Thyroid gland (tissue), 4 donors: ENCODE data around the gene PRDM1.

Experiments used
- POLR2A ChIP-seq, 2 donors: fragments of 450-650 bp; IDR thresholded peaks; one replicate each; pipeline ENCODE4 v1.6.1; 2017; ENCODE audit warnings: antibody characterized with exemption in 2 of 2, mild to moderate bottlenecking in 2 of 2, moderate library complexity in 1 of 2
- TF ChIP-seq, protein P1 (sequence below), 6 experiments: fragments of 200-600 bp in 3 of 6; fragments of 450-650 bp in 3 of 6; sonication (generic) in 3 of 6; IDR thresholded peaks; one replicate each; pipeline ENCODE4 v1.5.1; 2016 to 2019; ENCODE audit warnings: antibody characterized with exemption in 6 of 6, mild to moderate bottlenecking in 2 of 6, inconsistent platforms in 1 of 6, moderate library complexity in 1 of 6

DNA sequence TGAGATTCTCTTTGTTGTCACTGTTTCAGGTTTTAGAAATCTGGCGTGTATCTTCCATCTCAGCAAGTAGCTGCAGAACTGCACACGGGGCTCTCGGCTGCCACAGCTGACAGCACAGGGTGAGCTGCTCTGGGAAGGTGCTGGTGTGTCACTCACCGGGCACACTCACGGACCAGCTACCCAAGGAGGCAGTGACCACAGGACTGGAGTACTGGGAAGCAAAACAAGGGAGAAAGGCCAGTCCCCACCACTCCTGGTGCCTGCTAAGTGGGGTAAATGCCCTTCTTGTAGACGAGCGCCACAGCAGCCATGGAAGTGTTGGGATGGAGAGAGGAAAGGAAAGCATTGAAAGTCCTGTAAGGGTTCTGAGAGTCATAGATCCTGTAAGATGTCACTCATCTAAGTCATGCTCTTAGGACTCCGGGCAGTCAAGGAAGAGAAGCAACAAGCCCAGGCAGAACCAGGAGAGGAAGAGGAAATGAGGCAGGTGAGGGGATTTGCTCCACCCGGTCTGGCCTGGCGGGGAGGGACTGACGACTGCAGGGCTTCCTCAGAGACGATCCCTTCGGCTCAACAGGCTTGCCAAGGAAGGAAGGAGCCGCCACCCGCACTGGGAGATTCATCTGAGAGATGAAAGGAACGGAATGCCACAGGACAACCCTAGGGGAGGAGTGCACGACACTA is 48.1 kb downstream of the PRDM1 start:
- no peak for TF ChIP-seq POLR2A (IDR thresholded peaks at IDR 0.05)
- TF ChIP-seq, protein P1, sequence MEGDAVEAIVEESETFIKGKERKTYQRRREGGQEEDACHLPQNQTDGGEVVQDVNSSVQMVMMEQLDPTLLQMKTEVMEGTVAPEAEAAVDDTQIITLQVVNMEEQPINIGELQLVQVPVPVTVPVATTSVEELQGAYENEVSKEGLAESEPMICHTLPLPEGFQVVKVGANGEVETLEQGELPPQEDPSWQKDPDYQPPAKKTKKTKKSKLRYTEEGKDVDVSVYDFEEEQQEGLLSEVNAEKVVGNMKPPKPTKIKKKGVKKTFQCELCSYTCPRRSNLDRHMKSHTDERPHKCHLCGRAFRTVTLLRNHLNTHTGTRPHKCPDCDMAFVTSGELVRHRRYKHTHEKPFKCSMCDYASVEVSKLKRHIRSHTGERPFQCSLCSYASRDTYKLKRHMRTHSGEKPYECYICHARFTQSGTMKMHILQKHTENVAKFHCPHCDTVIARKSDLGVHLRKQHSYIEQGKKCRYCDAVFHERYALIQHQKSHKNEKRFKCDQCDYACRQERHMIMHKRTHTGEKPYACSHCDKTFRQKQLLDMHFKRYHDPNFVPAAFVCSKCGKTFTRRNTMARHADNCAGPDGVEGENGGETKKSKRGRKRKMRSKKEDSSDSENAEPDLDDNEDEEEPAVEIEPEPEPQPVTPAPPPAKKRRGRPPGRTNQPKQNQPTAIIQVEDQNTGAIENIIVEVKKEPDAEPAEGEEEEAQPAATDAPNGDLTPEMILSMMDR (IDR thresholded peaks at IDR 0.05), result no peak
